SK-N-SH treated with all-trans-retinoic acid at 6 μM for 48 hours (cell line): ENCODE results near the gene ATP8A2.

Source experiments
- ARNTL ChIP-seq: fragments of 450-650 bp; formaldehyde crosslinking; IDR thresholded peaks from 2 replicates; pipeline ENCODE4 v1.5.0; 2020; ENCODE audit warnings: low read depth, mild to moderate bottlenecking, moderate library complexity, borderline replicate concordance
- CREB5 ChIP-seq: fragments of 250-450 bp; sonication (Bioruptor Pico); IDR thresholded peaks from 2 replicates; pipeline ENCODE4 v1.5.1; 2020; ENCODE audit warnings: low read depth, mild to moderate bottlenecking, moderate library complexity
- GLIS3 ChIP-seq: fragments of 250-450 bp; sonication (Bioruptor Pico); IDR thresholded peaks from 2 replicates; pipeline ENCODE4 v1.5.0; 2020; ENCODE audit warnings: mild to moderate bottlenecking, moderate library complexity
- ISL1 ChIP-seq: fragments of 250-450 bp; sonication (Bioruptor Pico); IDR thresholded peaks from 2 replicates; pipeline ENCODE4 v2.1.2; 2022; ENCODE audit warnings: mild to moderate bottlenecking, moderate library complexity
- OSR1 ChIP-seq: fragments of 250-450 bp; sonication (Bioruptor Pico); IDR thresholded peaks from 2 replicates; pipeline ENCODE4 v1.8.0; 2022; ENCODE audit warnings: moderate library complexity, mild to moderate bottlenecking, inconsistent platforms
- PATZ1 ChIP-seq: fragments of 250-450 bp; sonication (Bioruptor Pico); IDR thresholded peaks from 2 replicates; pipeline ENCODE4 v1.8.0; 2020; ENCODE audit warnings: mild to moderate bottlenecking, moderate library complexity, borderline replicate concordance
- SNAI2 ChIP-seq: fragments of 250-450 bp; sonication (Bioruptor Pico); IDR thresholded peaks from 2 replicates; pipeline ENCODE4 v1.5.0; 2020; ENCODE audit warnings: mild to moderate bottlenecking, moderate library complexity
- TCF4 ChIP-seq: fragments of 250-450 bp; sonication (Bioruptor Pico); IDR thresholded peaks from 2 replicates; pipeline ENCODE4 v1.8.0; 2021; ENCODE audit warnings: mild to moderate bottlenecking, moderate library complexity, borderline replicate concordance
- ZC3H10 ChIP-seq: fragments of 250-450 bp; sonication (Bioruptor Pico); IDR thresholded peaks from 2 replicates; pipeline ENCODE4 v1.5.1; 2021; ENCODE audit warnings: mild to moderate bottlenecking, moderate library complexity
- ZFP30 ChIP-seq: fragments of 450-650 bp; formaldehyde crosslinking; IDR thresholded peaks from 2 replicates; pipeline ENCODE4 v1.5.0; 2022; ENCODE audit warnings: mild to moderate bottlenecking, moderate library complexity
- ZNF565 ChIP-seq: fragments of 450-650 bp; formaldehyde crosslinking; conservative IDR thresholded peaks from 2 replicates; pipeline ENCODE4 v1.5.0; 2020; ENCODE audit warnings: low read depth, mild to moderate bottlenecking, moderate library complexity

GRCh38 chr13:25743421-25743820 is 371.6 kb downstream of the ATP8A2 start:
- TF ChIP-seq GLIS3 (CRISPR knock-in tag), result no peak
- no peak for TF ChIP-seq ZNF565 (CRISPR knock-in tag)
- TF ChIP-seq SNAI2 (CRISPR knock-in tag), result no peak
- no peak for TF ChIP-seq PATZ1 (CRISPR knock-in tag)
- no peak for TF ChIP-seq OSR1 (CRISPR knock-in tag)
- TF ChIP-seq ISL1 (CRISPR knock-in tag), result no peak
- no peak for TF ChIP-seq CREB5 (CRISPR knock-in tag)
- TF ChIP-seq ZC3H10, result no peak
- no peak for TF ChIP-seq TCF4 (CRISPR knock-in tag)
- no peak for TF ChIP-seq ARNTL (CRISPR knock-in tag)
- no peak for TF ChIP-seq ZFP30 (CRISPR knock-in tag)
